DOHH2 (cell line): Measurements from ENCODE around the gene COQ10A.

Experiments
- H3F3A ChIP-seq: fragments of 200-600 bp; sonication (generic), shearing (Covaris generic); 2 replicates; pipeline ENCODE4 v1.6.0; 2016; ENCODE audit warnings: antibody characterized with exemption, mild to moderate bottlenecking; ENCODE audit not compliant: control insufficient read depth, insufficient read depth
- H3K27ac ChIP-seq: fragments of 200-600 bp; sonication (generic); 2 replicates; pipeline ENCODE4 v1.5.1; 2014; ENCODE audit warnings: low read depth, mild to moderate bottlenecking, low read length, moderate library complexity
- H3K27me3 ChIP-seq: fragments of 200-600 bp; sonication (generic); 2 replicates; pipeline ENCODE4 v1.6.1; 2014; ENCODE audit warnings: mild to moderate bottlenecking, low read length, mixed read lengths; ENCODE audit not compliant: control insufficient read depth
- H3K36me3 ChIP-seq: fragments of 200-600 bp; sonication (generic); 2 replicates; pipeline ENCODE4 v1.6.1; 2014; ENCODE audit warnings: mild to moderate bottlenecking, low read length, moderate library complexity, mixed read lengths; ENCODE audit not compliant: control insufficient read depth
- H3K4me1 ChIP-seq: fragments of 200-600 bp; sonication (generic); 2 replicates; pipeline ENCODE4 v1.6.1; 2014; ENCODE audit warnings: mild to moderate bottlenecking, low read length, mixed read lengths; ENCODE audit not compliant: control insufficient read depth
- H3K4me2 ChIP-seq: fragments of 200-600 bp; sonication (generic); 2 replicates; pipeline ENCODE4 v1.6.0; 2014; ENCODE audit warnings: mild to moderate bottlenecking, low read length, moderate library complexity
- H3K4me3 ChIP-seq: fragments of 200-600 bp; sonication (generic); 2 replicates; pipeline ENCODE4 v1.5.1; 2014; ENCODE audit warnings: mild to moderate bottlenecking, low read length, mixed read lengths
- H3K79me2 ChIP-seq: fragments of 200-600 bp; sonication (generic); 2 replicates; pipeline ENCODE4 v1.6.1; 2014; ENCODE audit warnings: mild to moderate bottlenecking, low read length, mixed read lengths; ENCODE audit not compliant: control insufficient read depth
- H3K9me2 ChIP-seq: fragments of 200-600 bp; sonication (generic); replicated peaks from 2 replicates; pipeline ENCODE4 v1.6.1; 2014; ENCODE audit warnings: mild to moderate bottlenecking, low read length, mixed read lengths; ENCODE audit not compliant: control insufficient read depth
- H3K9me3 ChIP-seq: fragments of 200-600 bp; sonication (generic); 2 replicates; pipeline ENCODE4 v1.6.1; 2014; ENCODE audit warnings: antibody characterized with exemption, low read length, mixed read lengths; ENCODE audit not compliant: control insufficient read depth, insufficient read depth
- H4K20me1 ChIP-seq: fragments of 200-600 bp; sonication (generic); 2 replicates; pipeline ENCODE4 v1.6.0; 2014; ENCODE audit warnings: low read depth, mild to moderate bottlenecking, antibody characterized with exemption, low read length, moderate library complexity; ENCODE audit not compliant: control insufficient read depth, insufficient read depth
- CTCF ChIP-seq: fragments of 200-600 bp; sonication (generic); IDR thresholded peaks from one replicate; pipeline ENCODE4 v1.5.1; 2014; ENCODE audit warnings: antibody characterized with exemption, mild to moderate bottlenecking, low read depth, low read length; ENCODE audit not compliant: poor library complexity, severe bottlenecking
- EZH2phosphoT487 ChIP-seq: fragments of 200-600 bp; sonication (generic); IDR thresholded peaks from 2 replicates; pipeline ENCODE4 v1.6.1; 2017; ENCODE audit warnings: borderline replicate concordance, mild to moderate bottlenecking, antibody characterized with exemption, low read length, moderate library complexity, mixed read lengths

The COQ10A gene

GRCh38 chr12:56223571-56224101 is 43.1 kb upstream of the COQ10A start:
- peak overlapping the region; percentile 26 for H3K27ac ChIP-seq
- H3F3A ChIP-seq = peaks cover 5% of the 10 kb centered on the region
- no peaks in the 10 kb centered on the region for H3K27me3 ChIP-seq
- peak overlapping the region; percentile 87 for H3K4me3 ChIP-seq
- peaks cover 13% of the 10 kb centered on the region for H3K36me3 ChIP-seq
- H3K9me3 ChIP-seq = no peaks in the 10 kb centered on the region
- H4K20me1 ChIP-seq = no peaks in the 10 kb centered on the region
- no peaks in the 10 kb centered on the region for H3K9me2 ChIP-seq
- TF ChIP-seq EZH2phosphoT487 (no peak), CTCF (no peak)
- peaks cover 38% of the 10 kb centered on the region for H3K79me2 ChIP-seq
- H3K4me1 ChIP-seq = peaks cover 38% of the 10 kb centered on the region
- H3K4me2 ChIP-seq = peak overlapping the region; percentile 95

GRCh38 chr12:56224102-56224701 is 42.5 kb upstream of the COQ10A start, which contains the start of gene NABP2:
NABP2 (plus strand) TSS chr12:56224342; CDS start chr12:56224857, 515 bp downstream.
- no peaks in the 10 kb centered on the region for H3K9me2 ChIP-seq
- TF ChIP-seq EZH2phosphoT487 = no peak
- TF ChIP-seq CTCF = peak; percentile 98
- H3F3A ChIP-seq = peaks cover 5% of the 10 kb centered on the region
- peaks cover 38% of the 10 kb centered on the region for H3K4me1 ChIP-seq
- peaks cover 37% of the 10 kb centered on the region for H3K79me2 ChIP-seq
- H3K27ac ChIP-seq = peak within 1 kb of the TSS; percentile 26
- no peaks in the 10 kb centered on the region for H4K20me1 ChIP-seq
- H3K4me3 ChIP-seq = peak within 1 kb of the TSS; percentile 87
- H3K27me3 ChIP-seq = no peaks in the 10 kb centered on the region
- peak within 1 kb of the TSS; percentile 95 for H3K4me2 ChIP-seq
- H3K36me3 ChIP-seq = peaks cover 13% of the 10 kb centered on the region
- no peaks in the 10 kb centered on the region for H3K9me3 ChIP-seq

- peak overlapping the region; percentile 95 for H3K4me2 ChIP-seq
- peaks cover 37% of the 10 kb centered on the region for H3K4me1 ChIP-seq
- H3K4me3 ChIP-seq = peak overlapping the region; percentile 87
- no peaks in the 10 kb centered on the region for H3K9me3 ChIP-seq
- TF ChIP-seq CTCF (no peak), EZH2phosphoT487 (no peak)
- H3K9me2 ChIP-seq = no peaks in the 10 kb centered on the region
- no peaks in the 10 kb centered on the region for H4K20me1 ChIP-seq
- H3K79me2 ChIP-seq = peaks cover 30% of the 10 kb centered on the region
- H3F3A ChIP-seq = peaks cover 5% of the 10 kb centered on the region
- H3K36me3 ChIP-seq = peaks cover 13% of the 10 kb centered on the region
- no peaks in the 10 kb centered on the region for H3K27me3 ChIP-seq
- H3K27ac ChIP-seq = no peak overlapping the region
Observed at GRCh38 chr12:56224954-56225353, 41.8 kb upstream of the COQ10A start.
